Measurements from ENCODE around the gene SNCB.
"Not testable (repeated sequence)": the region's sequence is repeated elsewhere in the genome, so short reads cannot be mapped to it uniquely, and the experiment has no call there.

The SNCB gene

GRCh38 chr5:176620333-176620981, 9.9 kb downstream of the SNCB start:
- DNase-seq: no peak

GRCh38 chr5:176619569-176620332, 10.6 kb downstream of the SNCB start:
- DNase-seq: no peak

GRCh38 chr5:176619203-176619568, 11.1 kb downstream of the SNCB start:
- DNase-seq: peak; percentile 76

- DNase-seq: no peak
These were observed 11.6 kb downstream of the SNCB start for GRCh38 chr5:176618783-176619182.

- no peak for DNase-seq
These were observed 13.8 kb downstream of the SNCB start for GRCh38 chr5:176616511-176616910.

GRCh38 chr5:176614805-176615478, 15.4 kb downstream of the SNCB start:
- no peak for DNase-seq

- no peak for DNase-seq
These were observed 17.5 kb downstream of the SNCB start for GRCh38 chr5:176612855-176613254.

- DNase-seq: no peak
These were observed 18.3 kb downstream of the SNCB start for GRCh38 chr5:176612008-176612407.

- DNase-seq: peak; percentile 47
These were observed 18.9 kb downstream of the SNCB start for GRCh38 chr5:176611435-176611834.

GRCh38 chr5:176610435-176610773, 19.9 kb downstream of the SNCB start:
- no peak for DNase-seq

GRCh38 chr5:176609724-176610434, 20.5 kb downstream of the SNCB start, which contains the start of gene GPRIN1:
Gene GPRIN1, minus strand, starts transcription at chr5:176610156. Its CDS starts 10,322 bp downstream, at chr5:176599834.
- DNase-seq: peak; percentile 46

GRCh38 chr5:176608937-176609723, 21.2 kb downstream of the SNCB start:
- DNase-seq: peak; percentile 23

- DNase-seq: no peak
These were observed 22.1 kb downstream of the SNCB start for GRCh38 chr5:176608142-176608705.

GRCh38 chr5:176606875-176607274, 23.5 kb downstream of the SNCB start:
- DNase-seq: no peak

GRCh38 chr5:176606032-176606431, 24.3 kb downstream of the SNCB start:
- DNase-seq: no peak

GRCh38 chr5:176603091-176603490, 27.2 kb downstream of the SNCB start:
- DNase-seq: no peak

GRCh38 chr5:176601901-176602482, 28.3 kb downstream of the SNCB start:
- no peak for DNase-seq

GRCh38 chr5:176599749-176600430, 30.4 kb downstream of the SNCB start:
- not testable (repeated sequence) for DNase-seq

- no peak for DNase-seq
These were observed 32.6 kb downstream of the SNCB start for GRCh38 chr5:176597417-176598389.

Measured in activated CD8-positive, alpha-beta memory T cell treated with anti-CD3 and anti-CD28 coated beads, Interleukin-2, amount 50 U/mL, for 4 hours (primary cell).